Activated T-helper 1 cell treated with anti-CD3 and anti-CD28 coated beads, Interleukin-12 subunit alpha, Interleukin-12 subunit beta, Interleukin-2, Interleukin-4 antibody, amounts not matched to agents 30 ng/mL and 10 ng/mL and 1 ng/mL, durations not matched to agents 14 hours and 24 hours and 36 hours (primary cell): ENCODE data around the gene PGBD2. TPM values are rescaled to one million over a fixed set of nuclear protein-coding genes. Genes with fewer than 3 reads are reported as not detected.
"Not testable (repeated sequence)": the region's sequence is repeated elsewhere in the genome, so short reads cannot be mapped to it uniquely, and the experiment has no call there.

Source experiments
- DNase-seq: peaks from one replicate; pipeline ENCODE4 v3.0.0; 2021; ENCODE audit warnings: low spot score
- H3K27ac Mint-ChIP-seq: one replicate; pipeline ENCODE4 v1.8.0; 2021; ENCODE audit warnings: mild to moderate bottlenecking, mixed read lengths
- H3K27me3 Mint-ChIP-seq: one replicate; pipeline ENCODE4 v1.8.0; 2022; ENCODE audit warnings: mild to moderate bottlenecking, moderate library complexity, mixed read lengths; ENCODE audit not compliant: insufficient read depth
- H3K36me3 Mint-ChIP-seq: one replicate; pipeline ENCODE4 v1.8.0; 2021; ENCODE audit warnings: low read depth, mixed read lengths
- H3K4me1 Mint-ChIP-seq: one replicate; pipeline ENCODE4 v1.8.0; 2021; ENCODE audit warnings: low read depth, mixed read lengths
- H3K4me3 Mint-ChIP-seq: one replicate; pipeline ENCODE4 v1.8.0; 2021; ENCODE audit warnings: mild to moderate bottlenecking, moderate library complexity, mixed read lengths
- H3K9me3 Mint-ChIP-seq: one replicate; pipeline ENCODE4 v1.8.0; 2021; ENCODE audit warnings: mixed read lengths
- intact Hi-C: fragments of 100-400 bp; cut with micrococcal nuclease; formaldehyde crosslinking; loops from one replicate; pipeline ENCODE4 v1.15.1; 2024
- total RNA-seq: library from RNA; stranded (reverse); gene quantifications from 2 replicates; pipeline ENCODE4 v1.2.3, GENCODE V29; 2022

PGBD2 gene
- total RNA-seq, 1 donor from 2014 or later: 7.2 TPM

GRCh38 chr1:248945856-248946416 is 39.9 kb downstream of the PGBD2 start:
- not testable (repeated sequence) for H3K27me3 Mint-ChIP-seq, H3K4me3 Mint-ChIP-seq, DNase-seq

More at GRCh38 chr1:248945856-248946416, 39.9 kb downstream of the PGBD2 start:
- intact Hi-C loops, H3K9me3 Mint-ChIP-seq, H3K36me3 Mint-ChIP-seq, H3K27ac Mint-ChIP-seq, H3K4me1 Mint-ChIP-seq: not testable (repeated sequence)

Other genes starting within 250 kb of the PGBD2 start
- not detected in 2 replicates for gene OR14I1, start 203.5 kb upstream of the PGBD2 start, total RNA-seq
- not detected in 2 replicates for gene LYPD8, start 150.5 kb upstream of the PGBD2 start, total RNA-seq
- 29.0 and 30.9 TPM in 2 replicates for gene SH3BP5L, start 80.3 kb upstream of the PGBD2 start, total RNA-seq
- gene ZNF672, start 68.0 kb upstream of the PGBD2 start, total RNA-seq: 42.3 and 45.2 TPM in 2 replicates
- gene ZNF692, start 47.1 kb upstream of the PGBD2 start, total RNA-seq: 89.6 and 91.0 TPM in 2 replicates